ENCODE data around the gene RABGAP1L. TPM values are rescaled to one million over a fixed set of nuclear protein-coding genes. Genes with fewer than 3 reads are reported as not detected.

The RABGAP1L gene
- total and polyA plus RNA-seq, 2 of the 4 experiments (the other 2 are of a cell fraction): 7.9 to 26.7 TPM

GRCh38 chr1:174892016-174892415 is 732.7 kb downstream of the RABGAP1L start:
- no peaks in the 10 kb centered on the region for H3K27me3 ChIP-seq (ENCODE audit: control insufficient read depth, insufficient read depth, low read length)
- H3K18ac ChIP-seq (ENCODE audit: low read depth, low read length): no peak overlapping the region
- H2BK20ac ChIP-seq (ENCODE audit: low read depth, low read length): no peak overlapping the region
- no peak overlapping the region for H4K8ac ChIP-seq (ENCODE audit: low read depth in 2 of 2, low read length in 2 of 2)
- no peak overlapping the region for H4K91ac ChIP-seq (ENCODE audit: insufficient read depth, low read depth, low read length)
- ChIA-PET CTCF (no interaction called here), POLR2A (ENCODE audit: unreplicated experiment) (no interaction called here)
- H3K4me2 ChIP-seq (ENCODE audit: low read depth, low read length): no peak overlapping the region
- H3K36me3 ChIP-seq (ENCODE audit: control insufficient read depth, insufficient read depth, low read length): no peaks in the 10 kb centered on the region
- no peaks in the 10 kb centered on the region for H4K20me1 ChIP-seq (ENCODE audit: insufficient read depth, low read length)
- H2BK120ac ChIP-seq (ENCODE audit: low read depth, low read length): no peak overlapping the region
- H3K9me1 ChIP-seq (ENCODE audit: insufficient read depth, low read length): no peaks in the 10 kb centered on the region
- no peak overlapping the region for H3K27ac ChIP-seq (ENCODE audit: insufficient read depth, low read length)
- no peak overlapping the region for H3K4ac ChIP-seq (ENCODE audit: low read depth, low read length)
- ATAC-seq (ENCODE audit: low read depth): no peak
- no peaks in the 10 kb centered on the region for H3K4me1 ChIP-seq (ENCODE audit: control insufficient read depth, insufficient read depth, low read length)
- in situ Hi-C loops (cut with MboI; ENCODE audit: low sequenced_read_pairs): no loop called here
- no peak overlapping the region for H2BK5ac ChIP-seq (ENCODE audit: low read depth, low read length, poor library complexity, severe bottlenecking)
- no peak overlapping the region for H3K56ac ChIP-seq (ENCODE audit: extremely low read depth, insufficient read depth, low read length)
- BruUV-seq (replicated peaks): no TSS peak
- no peaks in the 10 kb centered on the region for H3K9me3 ChIP-seq (ENCODE audit: control insufficient read depth, insufficient read depth, low read length)
- no peak overlapping the region for H3K14ac ChIP-seq (replicated peaks; ENCODE audit: low read depth, low read length)
- H2AFZ ChIP-seq (replicated peaks; ENCODE audit: low read length, poor library complexity): no peak overlapping the region
- no peak overlapping the region for H3K23ac ChIP-seq (ENCODE audit: low read depth, low read length)
- no peak overlapping the region for H2BK15ac ChIP-seq (ENCODE audit: low read depth, low read length)
- WGBS, 2 experiments (ENCODE audit: extremely low coverage in 2 of 2, insufficient read length in 1 of 2): 95% methylated on average over 4 of the region's 15 CpGs; no CpG with 5 or more reads in 1 of the 2 experiments
- no peak overlapping the region for H4K5ac ChIP-seq (ENCODE audit: low read depth, low read length)
- H2AK9ac ChIP-seq (replicated peaks; ENCODE audit: low read depth, low read length, poor library complexity): no peak overlapping the region
- H2AK5ac ChIP-seq (ENCODE audit: low read depth, low read length): no peak overlapping the region
- TF ChIP-seq CEBPB (IDR thresholded peaks at IDR 0.05; ENCODE audit: low read depth, low read length) (no peak), ELK1 (IDR thresholded peaks at IDR 0.05; ENCODE audit: borderline replicate concordance, low read depth, low read length) (no peak), RCOR1 (IDR thresholded peaks at IDR 0.05; ENCODE audit: insufficient replicate concordance, low read length) (no peak), USF2 (IDR thresholded peaks at IDR 0.05; ENCODE audit: low read depth, low read length) (no peak), MXI1 (IDR thresholded peaks at IDR 0.05; ENCODE audit: borderline replicate concordance, low read depth, low read length) (no peak), NFE2L2 (IDR thresholded peaks at IDR 0.05; ENCODE audit: low read depth, low read length) (no peak), MAZ (IDR thresholded peaks at IDR 0.05; ENCODE audit: borderline replicate concordance, low read depth, low read length) (no peak), CHD1 (IDR thresholded peaks at IDR 0.05; ENCODE audit: low read depth, low read length) (no peak), SMC3 (IDR thresholded peaks at IDR 0.05; ENCODE audit: low read depth, low read length) (no peak), RFX5 (IDR thresholded peaks at IDR 0.05; ENCODE audit: low read depth, low read length) (no peak), POLR2A (IDR thresholded peaks at IDR 0.05; ENCODE audit: low read depth, low read length) (no peak), FOS (IDR thresholded peaks at IDR 0.05; ENCODE audit: low read depth, low read length) (no peak), RAD21 (IDR thresholded peaks at IDR 0.05; ENCODE audit: low read length) (no peak), MAFK (IDR thresholded peaks at IDR 0.05; ENCODE audit: low read depth, low read length) (no peak), BHLHE40 (IDR thresholded peaks at IDR 0.05; ENCODE audit: low read depth, low read length) (no peak), CTCF (conservative IDR thresholded peaks at IDR 0.05; ENCODE audit: low read depth, low read length) (no peak)
- H3K4me3 ChIP-seq (ENCODE audit: insufficient read depth, low read depth, low read length): no peak overlapping the region
- dilution Hi-C loops (cut with HindIII; ENCODE audit: low sequenced_read_pairs, unreplicated experiment): no loop called here
- no peak for DNase-seq
- intact Hi-C loops (cut with micrococcal nuclease): no loop called here
- no peaks in the 10 kb centered on the region for H3K79me1 ChIP-seq (ENCODE audit: low read depth in 1 of 2, low read length in 2 of 2)
- no peak overlapping the region for H3K9ac ChIP-seq (ENCODE audit: low read depth, low read length)
